Stimulated activated CD8-positive, alpha-beta memory T cell treated with anti-CD3 and anti-CD28 coated beads, Interleukin-7, amount 100 ng/mL, for 24 hours (primary cell): ENCODE data around the gene ADGRE2.
"Not testable (repeated sequence)": the region's sequence is repeated elsewhere in the genome, so short reads cannot be mapped to it uniquely, and the experiment has no call there.

Source experiments
- DNase-seq: peaks from one replicate; pipeline ENCODE4 v3.0.0-alpha.2; 2020; ENCODE audit warnings: low read depth

The ADGRE2 gene

GRCh38 chr19:14778110-14778845 is at the start of gene ADGRE2:
ADGRE2 (minus strand) TSS chr19:14778560; CDS start chr19:14776756, 1,804 bp downstream.
- not testable (repeated sequence) for DNase-seq

DNA sequence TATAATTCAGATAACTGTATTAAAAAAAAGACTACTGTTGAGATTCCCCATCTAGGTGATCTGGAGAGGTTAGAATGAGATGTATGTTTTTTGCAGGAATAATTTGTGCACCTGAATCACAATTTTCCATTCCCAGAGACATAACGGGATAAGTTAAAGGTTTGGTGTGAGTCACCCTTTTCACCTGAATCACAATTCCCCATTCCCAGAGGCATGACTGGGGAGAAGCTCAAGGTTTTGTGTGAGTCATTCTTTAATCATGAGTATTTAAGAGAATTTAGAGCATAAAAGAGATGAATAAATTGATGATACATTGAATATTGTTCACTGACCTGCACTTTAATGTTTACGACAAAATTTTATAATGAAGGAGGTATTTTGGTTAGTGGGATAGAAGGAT is 47.6 kb upstream of the ADGRE2 start:
- DNase-seq, result no peak

- DNase-seq, result no peak
Measured at GRCh38 chr19:14821937-14822336, 43.6 kb upstream of the ADGRE2 start.

GRCh38 chr19:14818588-14818987 is 40.2 kb upstream of the ADGRE2 start:
- DNase-seq, result no peak

- no peak for DNase-seq
Measured at GRCh38 chr19:14817052-14817451, 38.7 kb upstream of the ADGRE2 start.

- no peak for DNase-seq
Measured at GRCh38 chr19:14814982-14815652, 36.8 kb upstream of the ADGRE2 start.

GRCh38 chr19:14809272-14810057 is 31.1 kb upstream of the ADGRE2 start:
- no peak for DNase-seq

DNA sequence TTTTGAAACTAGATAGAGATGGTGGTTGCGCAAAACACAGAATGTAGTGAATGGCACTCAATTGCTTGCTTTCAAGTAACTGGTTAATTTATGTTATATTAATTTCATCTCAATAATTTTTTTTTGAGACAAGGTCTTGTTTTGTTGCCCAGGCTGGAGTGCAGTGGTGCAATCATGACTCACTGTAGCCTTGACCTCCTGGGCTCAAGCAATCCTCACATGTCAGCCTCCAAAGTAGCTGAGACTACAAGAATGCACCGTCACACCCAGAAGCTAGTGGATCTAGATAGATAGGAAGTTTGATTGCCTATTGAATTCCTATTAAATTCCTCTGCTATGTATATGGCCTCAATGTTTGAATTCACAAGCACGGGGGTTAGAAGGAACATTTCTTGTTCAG is 26.4 kb upstream of the ADGRE2 start:
- DNase-seq, result no peak

DNA sequence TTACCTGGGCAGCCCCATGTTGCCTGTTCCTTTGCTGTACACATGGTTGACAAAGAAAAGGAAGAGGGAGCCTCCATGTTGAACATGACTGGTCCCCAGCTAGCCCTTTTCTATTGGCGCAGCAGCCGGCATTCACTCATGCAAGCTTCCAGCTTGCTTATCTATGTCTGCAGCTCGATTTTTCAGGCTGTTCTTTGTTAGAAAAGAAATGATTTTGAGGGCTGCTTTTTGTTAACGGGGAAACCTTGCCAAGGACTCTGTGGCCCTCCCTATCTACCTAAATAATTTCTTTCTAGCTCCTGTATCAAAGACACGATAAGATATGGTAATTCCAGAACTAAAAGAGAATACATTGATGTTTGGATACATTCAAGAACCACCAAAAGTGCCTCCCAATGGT is 20.4 kb upstream of the ADGRE2 start:
- no peak for DNase-seq

DNA sequence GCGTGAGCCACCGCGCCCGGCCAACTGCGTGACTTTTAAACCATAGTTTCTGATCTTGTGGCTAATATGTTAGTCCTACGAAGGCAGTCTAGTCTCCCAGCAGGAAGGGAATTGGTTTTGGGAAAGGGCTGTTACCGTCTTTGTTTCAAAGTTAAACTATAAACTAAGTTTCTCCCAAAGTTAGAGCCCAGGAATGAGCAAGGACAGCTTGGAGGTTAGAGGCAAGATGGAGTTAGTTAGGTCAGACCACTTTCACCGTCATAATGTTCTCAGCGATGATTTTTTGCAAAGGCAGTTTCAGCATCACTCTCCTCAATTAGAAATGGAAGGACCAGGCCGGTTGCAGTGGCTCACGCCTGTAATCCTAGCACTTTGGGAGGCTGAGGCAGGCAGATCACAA is 17.7 kb upstream of the ADGRE2 start:
- DNase-seq, result no peak

DNA sequence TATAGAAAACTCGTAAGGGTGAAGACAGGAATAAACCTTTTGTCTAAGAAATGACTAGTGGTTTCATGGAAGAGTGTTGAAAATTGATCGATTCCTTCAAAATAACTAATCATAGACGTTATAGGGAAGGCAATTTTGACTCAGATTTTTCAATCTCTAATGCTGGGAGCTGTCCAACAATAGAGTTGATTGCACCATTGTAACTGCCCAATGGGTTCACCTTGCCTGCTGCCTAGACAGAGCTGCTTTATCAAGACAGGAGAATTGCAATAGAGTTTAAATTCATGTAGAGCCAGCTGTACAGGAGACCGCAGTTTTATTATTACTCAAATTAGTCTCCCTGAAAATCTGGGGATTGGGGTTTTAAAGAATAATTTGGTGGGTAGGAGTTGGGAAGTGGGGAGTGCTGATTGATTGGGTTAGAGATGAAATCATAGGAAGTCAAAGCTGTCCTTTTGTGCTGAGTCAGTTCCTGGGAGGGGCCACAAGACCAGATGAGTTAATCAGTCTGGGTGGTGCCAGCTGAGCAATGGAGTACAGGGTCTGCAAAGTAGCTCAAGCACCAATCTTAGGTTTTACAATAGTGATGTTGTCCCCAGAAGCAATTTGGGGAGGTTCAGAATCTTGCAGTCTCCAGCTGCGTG is 16.8 kb upstream of the ADGRE2 start:
- DNase-seq, result no peak

- not testable (repeated sequence) for DNase-seq
Measured at GRCh38 chr19:14792250-14792649, 13.9 kb upstream of the ADGRE2 start.

DNA sequence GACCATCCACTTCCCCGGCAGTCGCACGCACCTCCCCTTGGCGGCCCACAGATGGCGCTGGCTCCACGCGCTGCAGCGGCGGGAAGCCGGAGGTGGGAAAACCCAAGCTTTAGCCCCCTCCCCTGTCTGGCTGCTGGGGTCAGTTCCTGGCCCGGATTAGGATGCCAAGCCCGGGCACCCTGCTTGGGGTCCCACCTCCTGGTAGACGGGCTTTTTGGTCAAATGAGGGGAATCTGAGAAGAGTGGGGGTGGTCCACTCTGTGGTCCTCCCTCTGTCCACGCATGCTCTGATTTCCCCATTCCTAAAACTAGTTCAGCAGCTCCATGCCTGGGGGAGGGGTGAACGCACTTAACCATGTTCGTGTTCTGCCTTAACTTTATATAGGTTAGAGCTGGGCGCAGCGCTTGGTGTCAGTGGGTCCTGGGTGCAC is 8.1 kb upstream of the ADGRE2 start:
- DNase-seq, result no peak

GRCh38 chr19:14785102-14785793 is 6.9 kb upstream of the ADGRE2 start:
- not testable (repeated sequence) for DNase-seq

- DNase-seq, result not testable (repeated sequence)
Measured at GRCh38 chr19:14784730-14785101, 6.4 kb upstream of the ADGRE2 start.

GRCh38 chr19:14783410-14783998 is 5.1 kb upstream of the ADGRE2 start:
- DNase-seq, result not testable (repeated sequence)

GRCh38 chr19:14782626-14783409 is 4.5 kb upstream of the ADGRE2 start:
- no peak for DNase-seq

DNA sequence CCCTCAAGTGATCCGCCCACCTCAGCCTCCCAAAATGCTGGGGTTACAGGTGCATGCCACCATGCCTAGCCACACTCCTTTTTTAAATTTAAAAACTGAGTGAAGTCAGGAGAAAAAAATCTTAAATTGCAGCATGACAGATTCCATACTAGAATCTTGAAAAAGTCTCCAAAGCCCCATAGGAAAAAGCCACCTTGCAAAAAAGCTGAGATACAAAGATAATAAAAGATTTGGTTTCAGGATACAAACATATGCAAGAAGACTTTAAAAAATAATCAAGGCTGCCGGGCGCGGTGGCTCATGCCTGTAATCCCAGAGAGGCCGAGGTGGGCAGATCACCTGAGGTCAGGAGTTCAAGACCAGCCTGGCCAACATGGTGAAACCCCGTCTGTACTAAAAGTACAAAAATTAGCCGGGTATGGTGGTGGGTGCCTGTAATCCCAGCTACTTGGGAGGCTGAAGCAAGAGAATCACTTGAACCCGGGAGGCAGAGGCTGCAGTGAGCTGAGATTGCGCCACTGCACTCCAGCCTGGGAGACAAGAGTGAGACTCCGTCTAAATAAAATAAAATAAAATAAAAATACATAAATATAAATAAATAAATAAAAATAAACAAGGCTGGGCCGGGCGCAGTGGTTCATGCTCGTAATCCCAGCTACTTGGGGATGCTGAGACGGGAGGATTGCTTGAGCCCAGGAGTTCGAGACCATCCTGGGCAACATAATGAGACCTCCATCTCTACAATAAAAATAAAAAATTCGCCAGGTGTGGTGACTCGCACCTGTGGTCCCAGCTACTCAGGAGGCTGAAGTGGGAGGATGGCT is 3.6 kb upstream of the ADGRE2 start:
- not testable (repeated sequence) for DNase-seq

DNA sequence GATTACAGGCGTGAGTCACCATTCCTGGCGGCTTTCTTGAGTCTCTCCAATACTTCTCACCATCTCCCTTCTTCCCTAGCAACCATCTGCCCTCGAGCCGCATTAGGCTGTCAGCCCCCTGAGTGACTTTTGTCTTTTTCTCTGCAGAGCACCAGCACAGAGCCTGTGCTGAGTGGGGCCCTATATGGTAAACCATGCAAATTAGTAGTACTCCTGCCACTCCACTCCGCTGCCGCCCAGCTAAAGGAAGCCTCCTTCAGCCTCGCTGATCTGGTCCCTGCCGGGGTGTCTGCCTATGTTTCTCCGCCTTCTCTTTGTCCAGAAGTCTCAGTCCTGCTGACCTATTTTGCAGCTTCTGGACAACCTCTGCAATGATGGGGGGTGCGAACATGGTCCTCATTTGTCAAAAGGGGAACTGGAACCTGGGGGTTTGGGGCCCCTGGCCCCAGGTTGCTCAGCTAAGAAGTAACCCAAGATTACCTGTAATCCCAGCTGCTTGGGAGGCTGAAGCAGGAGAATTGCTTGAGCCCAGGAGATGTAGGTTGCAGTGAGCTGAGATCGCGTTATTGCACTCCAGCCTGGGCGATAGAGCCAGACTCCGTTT is 2.4 kb upstream of the ADGRE2 start:
- DNase-seq, result not testable (repeated sequence)
